Nephron (organoid): ENCODE results near the gene RIMS4.

Experiments
- H3K27ac Mint-ChIP-seq, 3 experiments: 2 replicates each; pipeline ENCODE4 v1.8.0; 2020; ENCODE audit warnings: mixed read lengths in 3 of 3, mild to moderate bottlenecking in 2 of 3, moderate library complexity in 1 of 3
- H3K27me3 Mint-ChIP-seq: 2 replicates; pipeline ENCODE4 v1.8.0; 2021; ENCODE audit warnings: low read depth, mild to moderate bottlenecking, moderate library complexity, mixed read lengths
- H3K36me3 Mint-ChIP-seq: 2 replicates; pipeline ENCODE4 v1.8.0; 2020; ENCODE audit warnings: low read depth, mixed read lengths
- H3K4me1 Mint-ChIP-seq: 2 replicates; pipeline ENCODE4 v1.8.0; 2020; ENCODE audit warnings: mixed read lengths
- H3K4me3 Mint-ChIP-seq, 3 experiments: 2 replicates each; pipeline ENCODE4 v1.8.0; 2020; ENCODE audit warnings: mild to moderate bottlenecking in 3 of 3, mixed read lengths in 3 of 3, moderate library complexity in 2 of 3
- H3K9me3 Mint-ChIP-seq: 2 replicates; pipeline ENCODE4 v1.8.0; 2020; ENCODE audit warnings: mixed read lengths
- CTCF ChIP-seq, 3 experiments: fragments of 200-600 bp; sonication (generic); IDR thresholded peaks; one replicate each; pipeline ENCODE4 v1.5.0; 2021; ENCODE audit warnings: antibody characterized with exemption in 3 of 3; ENCODE audit not compliant: unreplicated experiment in 3 of 3

RIMS4 gene

GRCh38 chr20:44758247-44759101 is 51.9 kb downstream of the RIMS4 start:
- Mint-ChIP-seq H3K27me3 (peaks cover 4% of the 10 kb centered on the region), H3K4me1 (no peaks in the 10 kb centered on the region), H3K27ac (no peak overlapping the region), H3K9me3 (no peaks in the 10 kb centered on the region), H3K36me3 (no peaks in the 10 kb centered on the region), H3K4me3 (no peak overlapping the region)
- no peak for TF ChIP-seq CTCF (IDR thresholded peaks at IDR 0.05; ENCODE audit: unreplicated experiment in 3 of 3)

- no peaks in the 10 kb centered on the region for H3K9me3 Mint-ChIP-seq
- peaks cover 4% of the 10 kb centered on the region for H3K27me3 Mint-ChIP-seq
- no peak overlapping the region for H3K4me3 Mint-ChIP-seq
- no peaks in the 10 kb centered on the region for H3K36me3 Mint-ChIP-seq
- no peak overlapping the region for H3K27ac Mint-ChIP-seq
- TF ChIP-seq CTCF (IDR thresholded peaks at IDR 0.05; ENCODE audit: unreplicated experiment in 3 of 3): no peak
- no peaks in the 10 kb centered on the region for H3K4me1 Mint-ChIP-seq
Measured at GRCh38 chr20:44756956-44757355, 53.4 kb downstream of the RIMS4 start.

GRCh38 chr20:44756011-44756688 is 54.2 kb downstream of the RIMS4 start:
- TF ChIP-seq CTCF (IDR thresholded peaks at IDR 0.05; ENCODE audit: unreplicated experiment in 3 of 3): no peak
- H3K4me3 Mint-ChIP-seq: no peak overlapping the region
- H3K4me1 Mint-ChIP-seq: no peaks in the 10 kb centered on the region
- peaks cover 4% of the 10 kb centered on the region for H3K27me3 Mint-ChIP-seq
- no peaks in the 10 kb centered on the region for H3K36me3 Mint-ChIP-seq
- H3K27ac Mint-ChIP-seq: no peak overlapping the region
- H3K9me3 Mint-ChIP-seq: no peaks in the 10 kb centered on the region

GRCh38 chr20:44754554-44754953 is 55.8 kb downstream of the RIMS4 start:
- H3K4me1 Mint-ChIP-seq: no peaks in the 10 kb centered on the region
- no peak overlapping the region for H3K27ac Mint-ChIP-seq
- H3K9me3 Mint-ChIP-seq: no peaks in the 10 kb centered on the region
- no peaks in the 10 kb centered on the region for H3K36me3 Mint-ChIP-seq
- no peak for TF ChIP-seq CTCF (IDR thresholded peaks at IDR 0.05; ENCODE audit: unreplicated experiment in 3 of 3)
- no peak overlapping the region for H3K4me3 Mint-ChIP-seq
- H3K27me3 Mint-ChIP-seq: peaks cover 1% of the 10 kb centered on the region

GRCh38 chr20:44752099-44752931 is 58.0 kb downstream of the RIMS4 start:
- H3K4me3 Mint-ChIP-seq: no peak overlapping the region
- no peak for TF ChIP-seq CTCF (IDR thresholded peaks at IDR 0.05; ENCODE audit: unreplicated experiment in 3 of 3)

More at GRCh38 chr20:44752099-44752931, 58.0 kb downstream of the RIMS4 start:
- no peaks in the 10 kb centered on the region for H3K36me3 Mint-ChIP-seq
- H3K4me1 Mint-ChIP-seq: peaks cover 4% of the 10 kb centered on the region
- H3K9me3 Mint-ChIP-seq: no peaks in the 10 kb centered on the region
- no peak overlapping the region for H3K27ac Mint-ChIP-seq
- H3K27me3 Mint-ChIP-seq: peaks cover 10% of the 10 kb centered on the region
